Mesendoderm (in vitro differentiated cells): ENCODE measurements around the gene SH3RF1.
"Not testable (repeated sequence)": the region's sequence is repeated elsewhere in the genome, so short reads cannot be mapped to it uniquely, and the experiment has no call there.

ENCODE experiments used
- DNase-seq: peaks from one replicate; pipeline ENCODE4 v3.0.0; 2013
- H2AK5ac ChIP-seq: 2 replicates; pipeline ENCODE4 v1.6.1; 2013; ENCODE audit warnings: low read length, inconsistent platforms
- H2BK120ac ChIP-seq: 2 replicates; pipeline ENCODE4 v1.6.1; 2013; ENCODE audit warnings: low read depth, mild to moderate bottlenecking, low read length, moderate library complexity, mixed read lengths
- H2BK15ac ChIP-seq: replicated peaks from 2 replicates; pipeline ENCODE4 v1.6.1; 2013; ENCODE audit warnings: low read depth, mild to moderate bottlenecking, moderate library complexity
- H2BK5ac ChIP-seq: 2 replicates; pipeline ENCODE4 v1.6.1; 2013; ENCODE audit warnings: low read length, inconsistent platforms
- H3K18ac ChIP-seq: 2 replicates; pipeline ENCODE4 v1.6.1; 2013; ENCODE audit warnings: mild to moderate bottlenecking, low read length, mixed read lengths
- H3K23ac ChIP-seq: one replicate; pipeline ENCODE4 v1.6.1; 2013; ENCODE audit warnings: low read length
- H3K27ac ChIP-seq: 2 replicates; pipeline ENCODE4 v1.5.1; 2013; ENCODE audit warnings: low read depth, mild to moderate bottlenecking, inconsistent platforms, low read length, moderate library complexity
- H3K27me3 ChIP-seq: 2 replicates; pipeline ENCODE4 v1.6.1; 2013; ENCODE audit warnings: low read length, control low read depth, mild to moderate bottlenecking, inconsistent platforms; ENCODE audit not compliant: insufficient read depth, poor library complexity
- H3K36me3 ChIP-seq: 2 replicates; pipeline ENCODE4 v1.6.1; 2013; ENCODE audit warnings: low read length, inconsistent platforms; ENCODE audit not compliant: control insufficient read depth, insufficient read depth
- H3K4ac ChIP-seq: one replicate; pipeline ENCODE4 v1.6.1; 2013; ENCODE audit warnings: low read depth, mild to moderate bottlenecking, low read length, moderate library complexity
- H3K4me1 ChIP-seq: 2 replicates; pipeline ENCODE4 v1.6.1; 2013; ENCODE audit warnings: low read depth, low read length, inconsistent platforms; ENCODE audit not compliant: control insufficient read depth
- H3K4me2 ChIP-seq: 2 replicates; pipeline ENCODE4 v1.6.1; 2013; ENCODE audit warnings: low read length
- H3K4me3 ChIP-seq: 2 replicates; pipeline ENCODE4 v1.5.1; 2013; ENCODE audit warnings: mild to moderate bottlenecking, low read length
- H3K56ac ChIP-seq: one replicate; pipeline ENCODE4 v1.6.1; 2013; ENCODE audit warnings: low read length
- H3K79me1 ChIP-seq: 2 replicates; pipeline ENCODE4 v1.6.1; 2013; ENCODE audit warnings: low read length, inconsistent platforms
- H3K79me2 ChIP-seq: 2 replicates; pipeline ENCODE4 v1.6.1; 2013; ENCODE audit warnings: mild to moderate bottlenecking, low read length; ENCODE audit not compliant: control insufficient read depth, insufficient read depth
- H3K9ac ChIP-seq: 2 replicates; pipeline ENCODE4 v1.6.1; 2013; ENCODE audit warnings: low read length, inconsistent platforms
- H4K5ac ChIP-seq: one replicate; pipeline ENCODE4 v1.6.1; 2013; ENCODE audit warnings: low read length
- H4K8ac ChIP-seq: one replicate; pipeline ENCODE4 v1.6.1; 2013; ENCODE audit warnings: low read depth, mild to moderate bottlenecking, control low read depth, low read length, moderate library complexity
- WGBS: extraction: QIAGEN DNeasy Blood & Tissue Kit; methylation state at CpG from one replicate; pipeline ENCODE4 v1.1.7; 2013; ENCODE audit warnings: low lambda C conversion rate, missing lambda C conversion rate; ENCODE audit not compliant: insufficient coverage; ENCODE audit errors: extremely low coverage; 5-methylcytosine and 5-hydroxymethylcytosine counted together

Gene SH3RF1

GRCh38 chr4:169207436-169208089, 63.2 kb downstream of the SH3RF1 start:
- Histone ChIP-seq H3K18ac (no peak overlapping the region), H3K36me3 (no peaks in the 10 kb centered on the region), H3K9ac (no peak overlapping the region), H3K4ac (no peak overlapping the region), H3K27ac (no peak overlapping the region), H4K5ac (no peak overlapping the region), H2BK5ac (no peak overlapping the region), H3K56ac (no peak overlapping the region), H3K4me1 (no peaks in the 10 kb centered on the region), H2BK15ac (no peak overlapping the region), H2BK120ac (no peak overlapping the region), H3K4me2 (no peak overlapping the region), H3K23ac (no peak overlapping the region), H2AK5ac (no peak overlapping the region), H3K27me3 (no peaks in the 10 kb centered on the region), H4K8ac (no peak overlapping the region), H3K79me2 (peaks cover 3% of the 10 kb centered on the region), H3K79me1 (peaks cover 10% of the 10 kb centered on the region), H3K4me3 (no peak overlapping the region)
- DNase-seq = no peak
- WGBS = no CpG with 5 or more reads among the region's 2 CpGs

DNA sequence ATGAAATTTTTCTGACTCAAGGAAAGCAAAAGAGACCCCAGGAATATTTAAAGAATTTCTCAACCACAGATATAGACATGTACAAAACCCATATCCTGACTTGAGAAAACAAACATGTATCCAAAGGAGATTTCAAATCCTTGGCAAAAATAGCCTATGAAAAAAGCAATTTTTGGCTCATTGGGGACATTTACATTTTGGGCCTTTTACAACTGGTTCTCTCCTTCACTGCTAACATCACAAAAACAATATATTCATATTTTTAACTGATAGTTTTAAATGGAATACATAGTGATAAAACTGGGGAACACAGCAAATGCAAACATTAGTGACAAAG, 65.0 kb downstream of the SH3RF1 start:
- no peak overlapping the region for H3K23ac ChIP-seq
- H4K8ac ChIP-seq = no peak overlapping the region
- H2BK15ac ChIP-seq = no peak overlapping the region
- H2BK5ac ChIP-seq = no peak overlapping the region
- H3K18ac ChIP-seq = no peak overlapping the region
- no peak for DNase-seq
- no peak overlapping the region for H3K4ac ChIP-seq
- H3K79me2 ChIP-seq = peaks cover 3% of the 10 kb centered on the region
- H3K56ac ChIP-seq = no peak overlapping the region
- H3K4me1 ChIP-seq = no peaks in the 10 kb centered on the region
- no peak overlapping the region for H3K4me3 ChIP-seq
- H4K5ac ChIP-seq = no peak overlapping the region
- H2BK120ac ChIP-seq = no peak overlapping the region
- H3K36me3 ChIP-seq = no peaks in the 10 kb centered on the region
- no peaks in the 10 kb centered on the region for H3K27me3 ChIP-seq
- no peak overlapping the region for H3K9ac ChIP-seq
- H3K79me1 ChIP-seq = peaks cover 12% of the 10 kb centered on the region
- H3K27ac ChIP-seq = no peak overlapping the region
- no peak overlapping the region for H3K4me2 ChIP-seq
- H2AK5ac ChIP-seq = no peak overlapping the region

DNA sequence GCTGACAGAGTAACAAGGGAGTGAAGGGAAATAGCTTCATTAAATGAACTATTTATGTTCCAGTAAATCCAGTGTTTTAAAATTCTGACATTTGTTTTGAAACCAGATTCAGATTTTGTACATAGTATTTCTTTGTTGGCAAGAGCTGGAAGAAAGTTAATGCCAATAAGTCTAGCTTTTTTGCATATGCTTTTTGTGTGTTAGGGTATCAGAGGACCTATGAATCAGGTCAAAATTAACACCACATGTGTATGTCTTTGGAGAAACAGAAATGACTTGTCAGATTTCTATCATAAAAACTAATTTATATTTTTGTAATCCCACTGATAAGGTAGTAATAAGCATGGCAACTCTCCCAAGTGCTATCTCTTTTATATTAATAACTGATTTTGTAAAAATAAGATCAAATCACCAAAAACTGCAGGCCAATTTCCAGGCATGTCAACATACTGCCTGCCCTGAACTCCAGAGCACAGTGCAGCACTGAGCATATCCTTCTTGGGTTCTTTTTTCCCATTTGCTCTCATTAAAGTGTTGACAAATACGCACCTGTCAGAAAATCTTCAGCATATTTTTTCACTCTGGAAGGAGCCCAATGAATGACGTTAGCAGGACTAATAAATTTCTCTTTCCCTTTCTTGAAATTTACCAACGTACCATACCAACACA, 65.5 kb downstream of the SH3RF1 start:
- Histone ChIP-seq H3K56ac (no peak overlapping the region), H3K4me3 (no peak overlapping the region), H3K27ac (no peak overlapping the region), H3K79me2 (peaks cover 3% of the 10 kb centered on the region), H3K4me1 (no peaks in the 10 kb centered on the region), H3K4ac (no peak overlapping the region), H4K5ac (no peak overlapping the region), H2BK120ac (no peak overlapping the region), H4K8ac (no peak overlapping the region), H2BK5ac (no peak overlapping the region), H3K4me2 (no peak overlapping the region), H3K79me1 (peaks cover 12% of the 10 kb centered on the region), H2BK15ac (no peak overlapping the region), H3K23ac (no peak overlapping the region), H3K36me3 (no peaks in the 10 kb centered on the region), H3K27me3 (no peaks in the 10 kb centered on the region), H3K9ac (no peak overlapping the region), H3K18ac (no peak overlapping the region), H2AK5ac (no peak overlapping the region)
- WGBS = no CpG with 5 or more reads among the region's 3 CpGs
- DNase-seq = no peak

- Histone ChIP-seq H3K4me1 (no peaks in the 10 kb centered on the region), H4K8ac (no peak overlapping the region)
These were observed 66.9 kb downstream of the SH3RF1 start for GRCh38 chr4:169203891-169204290.

DNA sequence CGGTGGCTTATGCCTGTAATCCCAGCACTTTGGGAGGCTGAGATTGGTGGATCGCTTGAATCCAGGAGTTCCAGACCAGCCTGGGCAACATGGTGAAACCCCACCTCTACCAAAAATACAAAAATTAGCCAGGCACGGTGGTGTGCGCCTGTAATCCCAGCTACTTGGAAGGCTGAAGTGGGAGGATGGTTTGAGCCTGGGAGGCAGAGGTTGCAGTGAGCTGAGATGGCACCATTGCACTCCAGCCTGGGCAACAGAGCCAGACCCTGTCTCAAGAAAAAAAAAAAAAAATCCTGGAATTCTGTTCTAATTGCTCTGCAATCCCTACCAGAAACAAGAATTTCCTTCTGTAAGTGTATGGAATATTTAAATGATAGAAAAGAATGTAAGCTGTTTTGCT, 67.5 kb downstream of the SH3RF1 start:
- not testable (repeated sequence) for H2BK120ac ChIP-seq, H2AK5ac ChIP-seq, H3K4me2 ChIP-seq, H3K56ac ChIP-seq, H3K18ac ChIP-seq, H4K5ac ChIP-seq, H3K27ac ChIP-seq, H3K23ac ChIP-seq, H3K4me3 ChIP-seq, H2BK5ac ChIP-seq, DNase-seq, H3K4ac ChIP-seq, H3K4me1 ChIP-seq, H3K36me3 ChIP-seq, H4K8ac ChIP-seq, H3K9ac ChIP-seq, H2BK15ac ChIP-seq, H3K27me3 ChIP-seq, H3K79me2 ChIP-seq
- no CpG with 5 or more reads among the region's 4 CpGs for WGBS
- H3K79me1 ChIP-seq = peaks cover 10% of the 10 kb centered on the region

More at GRCh38 chr4:169203891-169204290, 66.9 kb downstream of the SH3RF1 start:
- no peak overlapping the region for H4K5ac ChIP-seq
- no peak overlapping the region for H2BK5ac ChIP-seq
- no peak overlapping the region for H2BK15ac ChIP-seq
- H2AK5ac ChIP-seq = no peak overlapping the region
- H3K79me1 ChIP-seq = peaks cover 12% of the 10 kb centered on the region
- DNase-seq = no peak
- no peaks in the 10 kb centered on the region for H3K27me3 ChIP-seq
- H3K4me3 ChIP-seq = no peak overlapping the region
- no peak overlapping the region for H3K4me2 ChIP-seq
- H3K9ac ChIP-seq = no peak overlapping the region
- no peak overlapping the region for H3K23ac ChIP-seq
- H3K56ac ChIP-seq = no peak overlapping the region
- H3K4ac ChIP-seq = no peak overlapping the region
- H3K79me2 ChIP-seq = peaks cover 3% of the 10 kb centered on the region
- H3K27ac ChIP-seq = no peak overlapping the region
- H3K36me3 ChIP-seq = no peaks in the 10 kb centered on the region
- no CpG with 5 or more reads among the region's 6 CpGs for WGBS
- H3K18ac ChIP-seq = no peak overlapping the region
- H2BK120ac ChIP-seq = no peak overlapping the region

GRCh38 chr4:169202878-169203277, 67.9 kb downstream of the SH3RF1 start:
- no peaks in the 10 kb centered on the region for H3K36me3 ChIP-seq
- WGBS = no CpG with 5 or more reads among the region's 1 CpG
- H3K27ac ChIP-seq = no peak overlapping the region
- no peak overlapping the region for H3K4me2 ChIP-seq
- no peak overlapping the region for H2BK15ac ChIP-seq
- H3K4ac ChIP-seq = no peak overlapping the region
- H2AK5ac ChIP-seq = no peak overlapping the region
- H4K5ac ChIP-seq = no peak overlapping the region
- H3K18ac ChIP-seq = no peak overlapping the region
- H3K4me3 ChIP-seq = no peak overlapping the region
- no peak overlapping the region for H2BK120ac ChIP-seq
- H4K8ac ChIP-seq = no peak overlapping the region
- no peak overlapping the region for H3K23ac ChIP-seq
- peaks cover 10% of the 10 kb centered on the region for H3K79me1 ChIP-seq
- no peak overlapping the region for H3K56ac ChIP-seq
- H3K9ac ChIP-seq = no peak overlapping the region
- no peak for DNase-seq
- no peak overlapping the region for H2BK5ac ChIP-seq
- no peaks in the 10 kb centered on the region for H3K27me3 ChIP-seq
- peaks cover 3% of the 10 kb centered on the region for H3K79me2 ChIP-seq
- no peaks in the 10 kb centered on the region for H3K4me1 ChIP-seq
